HL-60 (cell line): Measurements from ENCODE around the gene SLIT2.

Experiments used
- DNase-seq, 2 experiments: peaks; one replicate each; pipeline ENCODE4 v3.0.0-alpha.2; 2010 to 2020; ENCODE audit warnings: low read depth in 1 of 2, low spot score in 1 of 2
- H3K27ac ChIP-seq: fragments of 250-450 bp; sonication (Bioruptor Pico); replicated peaks from 2 replicates; pipeline ENCODE4 v1.5.1; 2020; ENCODE audit warnings: mild to moderate bottlenecking, moderate library complexity
- H3K27me3 ChIP-seq: fragments of 250-450 bp; sonication (Bioruptor Pico); 2 replicates; pipeline ENCODE4 v1.5.1; 2021; ENCODE audit warnings: mild to moderate bottlenecking, moderate library complexity; ENCODE audit not compliant: insufficient read depth, poor library complexity, severe bottlenecking
- H3K4me3 ChIP-seq: replicated peaks from 2 replicates; pipeline ENCODE4 v1.5.1; 2011; ENCODE audit warnings: mild to moderate bottlenecking, control low read depth, low read length; ENCODE audit not compliant: insufficient read depth
- GABPA ChIP-seq: IDR thresholded peaks from 2 replicates; pipeline ENCODE4 v1.6.1; 2012; ENCODE audit warnings: low read depth
- POLR2AphosphoS5 ChIP-seq: IDR thresholded peaks from 2 replicates; pipeline ENCODE4 v1.6.1; 2012; ENCODE audit warnings: low read depth
- SPI1 ChIP-seq: IDR thresholded peaks from 2 replicates; pipeline ENCODE4 v1.6.1; 2012; ENCODE audit warnings: low read depth, mild to moderate bottlenecking, borderline replicate concordance
- TF ChIP-seq, protein P1 (sequence below): IDR thresholded peaks from 2 replicates; pipeline ENCODE4 v1.6.1; 2012; ENCODE audit warnings: low read depth; ENCODE audit not compliant: insufficient replicate concordance
- TF ChIP-seq, protein P2 (sequence below): IDR thresholded peaks from one replicate; pipeline ENCODE4 v1.5.1; 2011; ENCODE audit warnings: low read length, control low read depth, inconsistent platforms; ENCODE audit not compliant: insufficient read depth

The SLIT2 gene

DNA sequence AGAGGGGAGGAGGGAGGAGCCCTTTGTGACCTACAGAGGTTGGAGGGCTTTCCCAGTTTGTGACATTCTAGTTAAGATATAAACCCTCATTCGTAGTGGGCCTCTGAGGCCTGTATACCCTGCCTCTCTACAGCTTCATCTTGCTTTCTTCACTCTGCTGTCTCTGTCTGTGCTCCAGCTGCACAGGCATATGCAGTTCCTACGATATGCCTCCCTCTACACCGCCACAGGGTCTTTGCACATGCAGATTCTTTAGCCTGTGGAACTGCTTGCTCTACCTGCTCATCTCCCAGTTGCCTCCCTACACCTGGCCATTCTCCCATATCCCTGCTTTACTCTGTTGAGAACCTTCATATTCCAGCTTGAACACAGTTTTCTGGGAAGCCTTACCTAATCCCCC is 38.1 kb downstream of the SLIT2 start:
- no peak overlapping the region for H3K4me3 ChIP-seq
- H3K27me3 ChIP-seq, result no peaks in the 10 kb centered on the region
- TF ChIP-seq, protein P1, sequence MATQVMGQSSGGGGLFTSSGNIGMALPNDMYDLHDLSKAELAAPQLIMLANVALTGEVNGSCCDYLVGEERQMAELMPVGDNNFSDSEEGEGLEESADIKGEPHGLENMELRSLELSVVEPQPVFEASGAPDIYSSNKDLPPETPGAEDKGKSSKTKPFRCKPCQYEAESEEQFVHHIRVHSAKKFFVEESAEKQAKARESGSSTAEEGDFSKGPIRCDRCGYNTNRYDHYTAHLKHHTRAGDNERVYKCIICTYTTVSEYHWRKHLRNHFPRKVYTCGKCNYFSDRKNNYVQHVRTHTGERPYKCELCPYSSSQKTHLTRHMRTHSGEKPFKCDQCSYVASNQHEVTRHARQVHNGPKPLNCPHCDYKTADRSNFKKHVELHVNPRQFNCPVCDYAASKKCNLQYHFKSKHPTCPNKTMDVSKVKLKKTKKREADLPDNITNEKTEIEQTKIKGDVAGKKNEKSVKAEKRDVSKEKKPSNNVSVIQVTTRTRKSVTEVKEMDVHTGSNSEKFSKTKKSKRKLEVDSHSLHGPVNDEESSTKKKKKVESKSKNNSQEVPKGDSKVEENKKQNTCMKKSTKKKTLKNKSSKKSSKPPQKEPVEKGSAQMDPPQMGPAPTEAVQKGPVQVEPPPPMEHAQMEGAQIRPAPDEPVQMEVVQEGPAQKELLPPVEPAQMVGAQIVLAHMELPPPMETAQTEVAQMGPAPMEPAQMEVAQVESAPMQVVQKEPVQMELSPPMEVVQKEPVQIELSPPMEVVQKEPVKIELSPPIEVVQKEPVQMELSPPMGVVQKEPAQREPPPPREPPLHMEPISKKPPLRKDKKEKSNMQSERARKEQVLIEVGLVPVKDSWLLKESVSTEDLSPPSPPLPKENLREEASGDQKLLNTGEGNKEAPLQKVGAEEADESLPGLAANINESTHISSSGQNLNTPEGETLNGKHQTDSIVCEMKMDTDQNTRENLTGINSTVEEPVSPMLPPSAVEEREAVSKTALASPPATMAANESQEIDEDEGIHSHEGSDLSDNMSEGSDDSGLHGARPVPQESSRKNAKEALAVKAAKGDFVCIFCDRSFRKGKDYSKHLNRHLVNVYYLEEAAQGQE, result no peak
- TF ChIP-seq SPI1, result no peak
- TF ChIP-seq POLR2AphosphoS5, result no peak
- TF ChIP-seq, protein P2, sequence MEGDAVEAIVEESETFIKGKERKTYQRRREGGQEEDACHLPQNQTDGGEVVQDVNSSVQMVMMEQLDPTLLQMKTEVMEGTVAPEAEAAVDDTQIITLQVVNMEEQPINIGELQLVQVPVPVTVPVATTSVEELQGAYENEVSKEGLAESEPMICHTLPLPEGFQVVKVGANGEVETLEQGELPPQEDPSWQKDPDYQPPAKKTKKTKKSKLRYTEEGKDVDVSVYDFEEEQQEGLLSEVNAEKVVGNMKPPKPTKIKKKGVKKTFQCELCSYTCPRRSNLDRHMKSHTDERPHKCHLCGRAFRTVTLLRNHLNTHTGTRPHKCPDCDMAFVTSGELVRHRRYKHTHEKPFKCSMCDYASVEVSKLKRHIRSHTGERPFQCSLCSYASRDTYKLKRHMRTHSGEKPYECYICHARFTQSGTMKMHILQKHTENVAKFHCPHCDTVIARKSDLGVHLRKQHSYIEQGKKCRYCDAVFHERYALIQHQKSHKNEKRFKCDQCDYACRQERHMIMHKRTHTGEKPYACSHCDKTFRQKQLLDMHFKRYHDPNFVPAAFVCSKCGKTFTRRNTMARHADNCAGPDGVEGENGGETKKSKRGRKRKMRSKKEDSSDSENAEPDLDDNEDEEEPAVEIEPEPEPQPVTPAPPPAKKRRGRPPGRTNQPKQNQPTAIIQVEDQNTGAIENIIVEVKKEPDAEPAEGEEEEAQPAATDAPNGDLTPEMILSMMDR, result no peak
- no peak for TF ChIP-seq GABPA
- DNase-seq, result no peak
- H3K27ac ChIP-seq, result no peak overlapping the region

DNA sequence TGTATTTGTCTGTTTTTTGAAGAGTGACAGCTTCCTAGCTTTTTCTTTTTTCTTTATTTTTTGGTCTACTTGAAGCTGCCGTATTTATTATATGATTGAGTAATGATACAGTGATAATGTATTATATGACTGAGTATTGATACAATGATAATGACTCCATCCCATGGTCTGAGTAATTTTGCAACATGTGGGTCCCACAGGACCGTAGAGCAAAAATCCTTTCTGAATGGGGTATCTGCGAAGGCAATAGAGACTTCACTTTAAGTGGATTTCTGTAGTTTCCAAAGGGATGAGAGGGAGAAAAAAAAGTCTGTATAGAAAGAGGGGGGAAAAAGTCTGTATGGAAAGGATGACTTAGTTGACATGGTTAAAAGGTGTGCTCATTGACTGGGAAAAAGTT is 41.0 kb downstream of the SLIT2 start:
- Histone ChIP-seq H3K4me3 (no peak overlapping the region), H3K27me3 (no peaks in the 10 kb centered on the region), H3K27ac (no peak overlapping the region)
- DNase-seq, result no peak
- TF ChIP-seq SPI1 (no peak), GABPA (no peak)

DNA sequence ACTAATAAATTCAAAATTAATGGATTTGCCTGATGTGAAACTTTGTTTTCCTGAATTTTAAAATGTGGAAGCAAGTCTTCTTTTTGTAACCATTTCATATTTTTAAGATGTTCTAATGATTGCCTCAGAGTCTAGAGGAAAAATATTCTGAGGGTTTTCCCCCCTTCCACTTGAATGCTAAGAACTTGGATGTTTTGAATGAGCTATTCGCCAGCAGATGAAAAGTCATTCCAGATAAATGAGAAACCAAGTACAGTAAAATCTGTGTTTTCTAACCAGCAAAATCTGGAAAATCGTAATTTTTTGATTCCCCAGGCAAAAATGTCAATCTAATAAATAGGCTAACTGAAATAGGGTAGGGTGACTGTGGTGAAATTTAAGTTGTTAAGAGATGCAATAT is 45.6 kb downstream of the SLIT2 start:
- Histone ChIP-seq H3K27me3 (no peaks in the 10 kb centered on the region), H3K27ac (no peak overlapping the region), H3K4me3 (no peak overlapping the region)
- TF ChIP-seq GABPA (no peak), SPI1 (no peak), POLR2AphosphoS5 (no peak)
- TF ChIP-seq, protein P1, result no peak
- TF ChIP-seq, protein P2, result no peak
- DNase-seq, result no peak

DNA sequence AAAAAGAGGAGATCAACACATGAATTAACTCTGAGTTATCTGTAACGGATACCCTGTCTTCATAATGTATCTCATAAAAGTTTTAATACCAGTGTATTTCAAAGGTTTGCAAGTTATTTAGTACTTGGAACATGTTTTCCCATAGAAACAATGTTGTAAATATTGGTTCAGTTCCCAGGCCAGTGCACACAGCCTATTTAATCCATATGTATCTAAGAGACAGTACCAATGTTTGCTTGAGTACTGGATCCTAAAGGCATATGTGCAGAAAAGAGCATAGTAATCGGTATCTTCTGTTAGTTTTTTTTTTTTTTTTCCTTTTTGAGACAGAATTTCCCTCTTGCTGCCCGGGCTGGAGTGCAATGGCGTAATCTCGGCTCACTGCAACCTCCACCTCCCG is 46.1 kb downstream of the SLIT2 start:
- Histone ChIP-seq H3K27me3 (no peaks in the 10 kb centered on the region), H3K4me3 (no peak overlapping the region), H3K27ac (no peak overlapping the region)
- TF ChIP-seq, protein P1, result no peak
- TF ChIP-seq POLR2AphosphoS5 (no peak), SPI1 (no peak), GABPA (no peak)
- TF ChIP-seq, protein P2, result no peak
- no peak for DNase-seq
